GM18868 (cell line): Measurements from ENCODE around the gene E2F1.
"Not testable (repeated sequence)": the region's sequence is repeated elsewhere in the genome, so short reads cannot be mapped to it uniquely, and the experiment has no call there.

Experiments
- ATAC-seq: cut with Tn5 transposase; IDR thresholded peaks from one replicate; pipeline ENCODE4 v1.9.1; 2021; ENCODE audit warnings: mild to moderate bottlenecking, moderate library complexity; ENCODE audit not compliant: unreplicated experiment

Gene E2F1

DNA sequence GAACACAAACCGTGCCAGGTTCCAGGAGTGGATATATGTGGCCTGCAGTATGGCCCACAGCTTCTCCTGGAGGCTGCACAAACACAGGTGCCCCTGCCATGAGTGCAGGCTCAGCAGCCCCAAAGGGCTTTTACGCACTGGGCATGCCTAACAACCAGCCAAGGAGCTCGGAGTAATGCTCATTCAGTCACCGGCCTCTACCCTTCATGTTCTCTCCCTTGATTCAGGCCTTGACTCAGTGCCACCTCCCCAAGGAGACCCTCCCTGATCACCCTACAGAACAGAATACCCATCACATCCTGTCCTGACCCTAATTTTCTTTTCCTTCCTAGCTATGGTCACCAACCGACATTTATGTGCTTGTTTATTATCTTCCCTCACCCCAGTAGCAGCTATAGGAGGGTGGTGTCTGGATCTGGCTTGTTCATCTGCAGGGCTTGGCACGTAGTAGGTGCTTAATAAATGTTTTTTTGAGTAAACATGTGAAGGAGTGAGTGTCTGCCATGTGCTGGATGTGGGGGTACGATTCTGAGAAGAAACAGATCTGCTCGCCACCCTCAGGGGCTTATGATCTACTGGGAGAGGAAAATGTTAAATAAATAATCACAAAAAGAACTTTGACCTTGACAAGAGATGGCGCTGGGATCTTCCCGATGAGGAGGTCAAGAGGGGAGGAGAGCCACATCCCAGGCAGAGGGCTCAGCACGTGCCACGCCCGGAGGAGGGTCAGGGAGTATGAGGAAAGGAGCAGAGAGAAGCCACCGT, 24.7 kb upstream of the E2F1 start:
- ATAC-seq, result no peak

DNA sequence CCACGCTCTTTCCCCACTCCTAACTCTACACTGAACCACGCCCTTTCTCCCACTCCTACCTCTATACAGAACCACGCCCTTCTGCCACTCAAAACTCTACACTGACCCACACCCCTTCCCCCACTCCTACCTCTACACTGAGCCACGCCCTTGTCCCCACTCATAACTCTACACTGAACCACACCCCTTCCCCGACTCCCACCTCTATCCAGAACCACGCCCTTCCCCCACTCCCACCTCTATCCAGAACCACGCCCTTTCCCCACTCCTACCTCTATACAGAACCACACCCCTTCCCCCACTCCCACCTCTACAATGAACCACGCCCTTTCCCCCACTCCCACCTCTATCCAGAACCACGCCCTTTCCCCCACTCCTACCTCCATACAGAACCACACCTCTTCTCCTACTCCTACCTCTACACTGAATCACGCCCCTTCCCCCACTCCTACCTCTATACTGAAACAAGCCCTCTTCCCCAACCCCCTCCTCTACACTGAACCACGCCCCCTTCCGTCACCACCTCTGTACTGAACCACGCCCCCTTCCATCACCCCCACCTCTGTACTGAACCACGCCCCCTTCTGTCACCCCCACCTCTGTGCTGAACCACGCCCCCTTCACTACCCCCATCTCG, 23.8 kb upstream of the E2F1 start:
- no peak for ATAC-seq

DNA sequence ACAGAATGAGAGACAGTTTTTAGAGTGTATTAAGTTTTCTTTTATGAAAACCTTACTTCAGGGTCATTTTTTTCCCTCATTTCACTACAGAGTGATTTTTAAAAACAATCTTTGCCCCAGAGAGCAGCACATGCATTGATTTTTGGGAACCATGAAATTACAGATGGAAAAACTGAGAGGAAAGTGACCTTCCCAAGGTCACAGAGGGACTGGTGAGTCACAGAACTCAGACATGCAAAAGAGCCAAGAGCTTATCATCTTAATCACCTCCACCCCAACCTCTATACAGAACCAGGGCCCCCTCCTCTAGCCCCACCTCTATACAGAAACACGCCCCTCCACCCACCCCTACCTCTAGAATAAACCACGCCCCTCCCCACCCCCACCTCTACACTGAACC, 23.2 kb upstream of the E2F1 start:
- no peak for ATAC-seq

DNA sequence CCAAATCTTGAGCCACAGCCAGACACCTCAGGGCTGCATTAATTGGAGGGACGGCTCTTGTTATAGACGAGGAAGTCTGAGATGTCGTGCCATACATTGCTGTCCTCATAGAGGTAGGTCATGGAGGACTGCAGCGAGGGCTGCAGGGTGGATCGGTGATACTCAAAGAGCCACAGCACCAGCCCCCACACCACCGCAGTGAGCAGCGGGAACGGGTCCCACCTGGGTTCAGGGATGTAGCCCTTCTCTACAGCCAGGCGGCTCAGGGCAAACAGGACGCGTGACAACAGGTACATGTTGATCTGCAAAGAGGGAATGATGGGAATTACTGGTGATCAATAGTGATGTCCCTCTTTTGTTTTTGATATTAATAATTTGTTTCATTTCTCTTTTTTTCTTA, 21.5 kb upstream of the E2F1 start:
- ATAC-seq, result no peak

DNA sequence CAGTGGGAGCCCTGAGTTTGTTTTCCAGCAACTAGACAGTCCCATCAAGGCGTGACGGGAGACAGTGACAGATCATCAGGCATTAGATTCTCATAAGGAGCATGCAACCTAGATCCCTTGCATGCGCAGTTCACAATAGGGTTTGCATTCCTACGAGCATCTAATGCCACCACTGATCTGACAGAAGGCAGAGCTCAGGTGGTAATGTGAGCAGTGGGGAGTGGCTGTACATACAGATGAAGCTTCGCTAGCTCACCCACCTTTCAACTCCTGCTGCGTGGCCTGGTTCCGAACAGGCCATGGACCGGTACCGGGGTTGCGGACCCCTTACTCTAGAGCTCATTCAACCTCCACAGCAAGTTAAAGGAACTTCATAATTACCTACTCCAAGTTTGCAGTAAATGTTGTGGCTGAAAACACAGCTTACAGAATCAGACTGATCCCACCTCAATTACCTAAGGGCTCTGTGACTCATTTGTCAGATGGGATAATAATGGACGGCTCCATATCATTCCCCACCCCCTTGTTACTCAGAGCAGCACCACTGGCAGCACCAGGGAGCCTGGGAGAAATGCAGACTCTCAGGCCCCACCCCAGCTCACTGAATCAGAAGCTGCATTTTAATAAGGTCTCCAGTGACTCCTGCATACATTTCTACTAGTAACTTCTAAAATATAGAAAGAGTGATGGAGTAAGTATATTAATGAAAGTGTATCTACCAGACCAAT, 18.2 kb upstream of the E2F1 start:
- ATAC-seq, result no peak

DNA sequence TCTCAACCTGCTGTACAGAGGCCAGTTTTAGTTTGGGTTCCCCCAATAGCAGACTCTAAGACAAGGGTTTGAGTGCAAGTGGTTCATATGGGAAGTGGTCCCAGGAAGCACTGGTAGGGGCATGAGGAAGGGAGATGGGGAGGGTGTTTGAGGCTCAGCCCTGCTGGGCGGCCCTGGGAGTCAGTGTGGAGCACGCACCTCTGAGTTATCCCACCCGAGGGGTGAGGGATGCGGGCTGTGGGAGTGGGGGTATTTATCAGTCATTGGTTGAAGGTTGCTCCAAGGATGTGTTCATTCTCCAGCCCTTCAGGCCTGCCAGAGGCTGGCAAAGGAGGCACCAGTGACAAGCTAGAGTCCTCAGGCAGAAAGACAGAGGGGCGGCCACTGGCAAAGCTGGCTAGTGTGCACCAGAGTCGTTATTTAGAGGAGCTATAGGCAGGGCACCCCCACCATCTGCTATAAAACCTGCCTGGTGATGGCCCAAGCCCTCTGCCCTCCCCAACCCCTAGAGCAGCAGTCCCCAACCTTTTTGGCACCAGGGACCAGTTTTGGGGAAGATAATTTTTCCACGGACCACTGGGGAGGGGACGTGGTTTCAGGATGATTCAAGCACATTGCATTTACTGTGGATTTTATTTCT, 17.4 kb upstream of the E2F1 start:
- ATAC-seq, result no peak

DNA sequence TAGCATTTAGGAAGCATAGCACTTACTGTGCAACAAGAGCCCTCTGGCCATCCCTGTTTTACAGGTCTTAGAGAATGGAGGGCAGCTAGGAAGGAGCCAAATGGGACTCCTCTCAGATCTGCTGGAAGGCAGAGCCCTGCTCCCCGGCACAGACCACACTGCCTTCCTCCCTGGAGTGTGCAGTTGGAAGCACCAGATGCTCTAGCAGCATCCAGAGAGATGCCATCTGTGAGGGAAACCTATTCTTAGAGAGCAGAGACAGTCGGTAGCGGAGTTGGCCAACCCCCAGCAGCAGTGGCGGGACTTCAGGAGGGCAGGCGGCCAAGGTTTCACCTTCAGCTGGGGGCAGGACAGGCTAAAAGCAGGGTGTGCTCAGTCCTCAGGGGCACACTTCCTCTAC, 16.7 kb upstream of the E2F1 start:
- ATAC-seq, result no peak

DNA sequence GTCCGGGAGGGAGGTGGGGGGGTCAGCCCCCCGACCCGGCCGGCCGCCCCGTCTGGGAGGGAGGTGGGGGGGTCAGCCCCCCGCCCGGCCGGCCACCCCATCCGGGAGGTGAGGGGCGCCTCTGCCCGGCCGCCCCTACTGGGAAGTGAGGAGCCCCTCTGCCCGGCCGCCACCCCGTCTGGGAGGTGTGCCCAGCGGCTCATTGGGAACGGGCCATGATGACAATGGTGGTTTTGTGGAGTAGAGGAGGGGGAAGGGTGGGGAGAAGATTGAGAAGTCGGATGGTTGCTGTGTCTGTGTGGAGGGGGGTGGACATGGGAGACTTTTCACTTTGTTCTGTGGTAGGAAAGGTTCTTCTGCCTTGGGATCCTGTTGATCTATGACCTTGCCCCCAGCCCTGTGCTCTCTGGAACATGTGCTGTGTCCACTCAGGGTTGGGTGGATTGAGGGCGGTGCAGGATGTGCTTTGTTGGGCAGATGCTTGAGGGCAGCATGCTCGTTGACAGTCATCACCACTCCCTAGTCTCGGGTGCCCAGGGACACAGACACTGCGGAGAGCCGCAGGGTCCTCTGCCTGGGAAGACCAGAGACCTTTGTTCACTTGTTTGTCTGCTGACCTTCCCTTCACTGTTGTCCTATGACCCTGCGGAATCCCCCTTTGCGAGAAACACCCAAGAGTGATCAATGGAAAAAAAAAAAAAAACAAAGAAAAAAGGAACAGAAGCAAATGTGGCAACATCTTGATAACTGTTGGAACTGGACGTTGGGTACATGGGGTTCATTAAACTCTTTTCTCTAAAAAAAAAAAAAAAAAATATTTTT, 15.7 kb upstream of the E2F1 start:
- ATAC-seq, result no peak

DNA sequence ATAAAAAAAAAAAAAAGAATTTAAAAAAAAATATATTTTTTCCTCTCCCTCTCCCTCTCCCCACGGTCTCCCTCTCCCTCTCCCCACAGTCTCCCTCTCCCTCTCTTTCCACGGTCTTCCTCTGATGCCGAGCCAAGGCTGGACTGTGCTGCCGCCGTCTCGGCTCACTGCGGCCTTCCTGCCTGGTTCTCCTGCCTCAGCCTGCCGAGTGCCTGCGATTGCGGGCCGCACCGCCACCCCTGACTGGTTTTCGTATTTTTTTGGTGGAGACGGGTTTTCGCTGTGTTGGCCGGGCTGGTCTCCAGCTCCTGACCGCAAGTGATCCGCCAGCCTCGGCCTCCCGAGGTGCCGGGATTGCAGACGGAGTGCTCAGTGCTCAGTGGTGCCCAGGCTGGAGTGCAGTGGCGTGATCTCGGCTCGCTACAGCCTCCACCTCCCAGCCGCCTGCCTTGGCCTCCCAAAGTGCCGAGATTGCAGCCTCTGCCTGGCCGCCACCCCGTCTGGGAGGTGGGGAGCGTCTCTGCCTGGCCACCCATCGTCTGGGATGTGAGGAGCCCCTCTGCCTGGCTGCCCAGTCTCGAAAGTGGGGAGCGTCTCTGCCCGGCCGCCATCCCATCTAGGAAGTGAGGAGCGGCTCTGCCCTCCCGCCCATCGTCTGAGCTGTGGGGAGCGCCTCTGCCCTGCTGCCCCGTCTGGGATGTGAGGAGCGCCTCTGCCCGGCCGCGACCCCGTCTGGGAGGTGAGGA, 14.7 kb upstream of the E2F1 start:
- ATAC-seq, result not testable (repeated sequence)

DNA sequence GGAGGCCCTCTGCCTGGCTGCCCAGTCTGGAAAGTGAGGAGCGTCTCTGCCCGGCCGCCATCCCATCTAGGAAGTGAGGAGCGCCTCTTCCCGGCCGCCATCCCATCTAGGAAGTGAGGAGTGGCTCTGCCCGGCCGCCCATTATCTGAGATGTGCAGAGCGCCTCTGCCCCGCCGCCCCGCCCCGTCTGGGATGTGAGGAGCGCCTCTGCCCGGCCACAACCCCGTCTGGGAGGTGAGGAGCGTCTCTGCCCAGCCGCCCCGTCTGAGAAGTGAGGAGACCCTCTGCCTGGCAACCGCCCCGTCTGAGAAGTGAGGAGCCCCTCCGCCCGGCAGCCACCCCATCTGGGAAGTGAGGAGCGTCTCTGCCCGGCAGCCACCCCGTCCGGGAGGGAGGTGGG, 12.8 kb upstream of the E2F1 start:
- not testable (repeated sequence) for ATAC-seq

DNA sequence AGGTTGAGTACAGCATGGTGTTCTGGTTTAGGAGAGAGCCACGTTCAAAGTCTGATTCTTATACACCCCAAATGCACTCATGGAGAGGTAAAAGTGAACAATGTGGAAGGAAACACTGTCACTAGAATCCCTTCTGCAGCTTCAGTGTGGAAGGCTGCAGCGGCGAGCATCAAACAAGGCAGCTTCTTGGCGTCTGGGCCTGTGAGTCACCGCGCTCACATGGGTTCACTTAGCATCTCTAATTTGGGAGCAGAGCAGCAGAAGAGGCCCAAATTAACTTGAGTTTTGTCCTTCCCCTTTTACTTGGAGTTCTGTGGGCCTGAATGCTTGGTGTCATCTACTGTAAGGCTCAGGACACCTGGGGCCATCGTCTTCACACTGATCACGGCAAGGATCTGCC, 10.9 kb upstream of the E2F1 start:
- no peak for ATAC-seq

DNA sequence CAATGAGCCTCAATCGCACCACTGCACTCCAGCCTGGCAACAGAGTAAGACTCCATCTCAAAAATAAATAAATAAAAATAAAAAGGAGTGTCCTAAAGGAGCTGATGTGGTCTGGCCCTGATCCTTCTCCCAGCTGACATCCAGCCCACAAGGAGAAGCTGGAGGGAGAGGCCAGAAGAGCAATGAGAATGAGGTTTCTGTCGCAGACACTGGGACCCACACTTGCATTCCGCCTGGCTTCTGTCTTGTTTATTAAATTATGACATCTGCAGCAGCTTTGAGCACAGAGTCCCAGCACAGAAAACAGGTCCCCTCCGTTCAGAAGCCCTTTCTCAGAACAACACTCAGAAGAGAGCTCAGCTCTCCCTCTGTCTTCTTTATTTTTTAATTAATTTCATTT, 10.3 kb upstream of the E2F1 start:
- ATAC-seq, result no peak

DNA sequence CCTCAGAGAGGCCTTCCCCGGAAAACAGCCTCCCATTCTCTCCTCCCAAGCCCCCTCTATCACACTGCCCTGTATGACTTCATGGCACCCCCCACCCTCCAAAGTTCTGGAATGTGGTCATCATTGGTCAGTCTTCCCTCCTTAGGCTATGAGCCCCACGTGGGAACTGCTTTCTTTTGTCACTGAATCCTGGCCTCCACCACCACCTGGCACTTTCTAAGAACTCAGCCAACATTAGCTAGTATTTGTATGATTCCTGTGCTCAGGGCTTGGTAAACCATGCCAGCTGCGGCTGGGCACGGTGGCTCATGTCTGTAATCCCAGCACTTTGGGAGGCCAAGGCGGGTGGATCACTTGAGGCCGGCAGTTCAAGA, 8.4 kb upstream of the E2F1 start:
- ATAC-seq, result no peak

DNA sequence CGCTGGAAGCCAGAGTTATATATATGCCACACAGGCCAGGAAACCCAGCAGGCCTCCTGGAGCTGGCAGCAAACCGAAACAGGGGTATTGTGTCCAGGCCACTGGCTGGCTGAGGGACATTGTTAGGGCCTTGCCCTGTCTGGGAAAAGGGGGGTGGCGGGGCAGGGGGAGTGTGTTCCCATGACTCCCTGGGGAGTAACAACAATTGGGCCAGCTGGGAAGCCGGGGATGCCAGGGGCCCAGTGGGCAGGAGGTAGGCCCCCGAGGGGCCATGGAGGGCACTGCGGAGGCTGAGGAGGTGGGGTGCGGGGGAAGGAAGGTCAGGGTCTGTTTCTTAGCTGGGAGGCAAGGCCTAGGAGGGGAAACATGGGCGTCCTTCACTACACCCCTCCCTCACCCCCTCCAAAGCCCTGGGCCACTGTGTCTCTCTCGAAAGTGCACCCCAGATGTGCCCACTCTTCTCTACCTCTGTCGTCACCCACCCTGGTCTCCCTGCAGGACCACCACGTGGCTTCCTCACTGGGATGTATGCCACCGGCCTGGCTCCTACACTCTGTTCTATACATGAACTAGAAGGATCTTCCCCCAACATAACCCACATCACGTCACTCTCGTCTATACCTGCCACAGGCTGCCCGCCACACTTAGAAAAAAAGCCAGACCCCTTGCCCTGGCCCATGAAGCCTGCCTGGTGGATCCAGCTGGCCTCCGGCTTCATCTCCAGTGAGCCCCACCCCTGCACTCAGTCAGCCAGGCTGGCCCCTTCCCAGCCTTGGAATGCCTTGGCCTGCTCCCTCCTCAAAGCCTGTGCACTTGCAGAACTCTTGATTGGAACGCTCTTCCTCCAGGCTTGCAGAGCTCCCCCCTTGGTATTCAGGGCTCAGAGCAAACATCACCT, 7.8 kb upstream of the E2F1 start:
- no peak for ATAC-seq

DNA sequence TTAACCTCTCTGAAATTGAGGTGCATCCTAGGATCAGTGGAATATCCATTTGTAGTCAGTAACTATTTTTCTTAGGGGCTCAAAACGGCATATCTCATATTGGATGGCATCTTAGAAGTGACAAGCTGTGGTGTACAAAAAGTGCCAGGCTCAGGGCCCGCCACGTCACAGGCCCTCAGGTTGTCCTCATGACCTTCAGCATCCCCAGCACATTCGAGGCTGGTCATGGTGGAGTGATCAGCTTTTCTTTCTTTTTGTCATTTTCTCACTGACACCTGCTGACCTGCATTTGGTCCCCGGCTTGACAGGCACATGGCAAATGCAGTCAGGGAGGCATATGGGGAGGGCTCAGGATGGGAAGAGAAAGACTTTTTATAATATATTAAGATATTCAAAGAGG, 7.1 kb upstream of the E2F1 start:
- ATAC-seq, result no peak

DNA sequence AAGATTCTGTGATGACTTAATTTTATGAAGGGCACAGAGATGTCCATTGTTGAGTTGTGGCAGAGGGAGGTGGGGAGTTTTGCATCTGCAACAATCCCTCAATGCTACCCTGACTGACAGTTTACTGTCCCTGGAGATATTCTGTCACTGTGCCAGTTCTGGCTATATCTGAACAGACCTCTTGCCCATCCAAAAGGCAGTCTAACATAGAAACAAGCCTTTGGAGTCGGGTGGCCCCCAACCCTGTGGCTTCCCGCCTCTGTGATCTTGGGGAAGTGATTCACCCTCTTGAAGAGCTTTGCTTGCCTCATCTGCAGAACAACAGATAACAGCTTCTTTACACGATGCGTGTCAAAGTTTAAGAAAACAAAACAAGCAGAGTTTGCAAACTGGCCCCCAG, 3.8 kb upstream of the E2F1 start:
- no peak for ATAC-seq

DNA sequence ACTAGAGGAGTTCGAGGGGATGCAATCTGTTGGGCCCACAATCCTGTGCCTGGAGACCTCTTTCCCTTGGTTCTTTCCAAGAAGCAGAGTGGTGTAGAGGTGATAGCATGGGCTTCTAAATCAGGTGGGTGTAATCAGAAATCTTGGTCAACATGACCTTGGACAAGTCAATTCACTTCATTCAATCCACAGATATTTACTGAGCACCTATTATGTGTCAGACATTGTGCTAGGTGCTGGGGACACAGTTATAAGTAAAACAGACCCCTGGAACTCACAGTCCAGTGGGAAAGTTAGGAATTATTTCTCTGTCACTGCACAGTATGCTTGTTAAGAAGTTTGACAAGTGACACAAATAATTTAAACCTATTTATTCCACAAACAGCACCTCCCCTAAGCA, 3.3 kb upstream of the E2F1 start:
- ATAC-seq, result no peak

DNA sequence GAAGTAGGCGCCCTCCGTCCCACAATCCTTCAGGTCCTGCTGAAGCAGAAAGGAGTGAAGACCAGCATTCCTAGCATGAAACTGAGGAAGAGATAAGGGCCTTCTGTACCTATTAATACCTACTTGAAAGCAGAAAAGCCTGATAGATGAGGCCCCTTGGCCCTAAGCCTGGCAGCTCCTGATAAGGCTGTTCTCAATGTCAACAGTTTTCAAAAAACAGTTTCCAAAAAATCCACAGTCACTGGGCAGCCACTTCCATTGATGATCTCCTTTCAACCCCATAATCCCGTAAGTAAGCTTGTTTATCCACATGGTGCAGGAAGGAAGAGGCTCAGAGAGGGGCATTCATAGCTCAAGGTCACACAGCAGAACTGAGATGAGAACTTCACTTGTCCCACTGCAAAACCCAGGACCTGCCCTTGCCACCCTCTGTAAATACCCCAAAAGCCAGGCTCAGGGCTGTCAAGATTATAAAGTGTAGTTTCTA, 2.8 kb upstream of the E2F1 start:
- no peak for ATAC-seq
